ENCODE data around the gene MMD2.

DNA sequence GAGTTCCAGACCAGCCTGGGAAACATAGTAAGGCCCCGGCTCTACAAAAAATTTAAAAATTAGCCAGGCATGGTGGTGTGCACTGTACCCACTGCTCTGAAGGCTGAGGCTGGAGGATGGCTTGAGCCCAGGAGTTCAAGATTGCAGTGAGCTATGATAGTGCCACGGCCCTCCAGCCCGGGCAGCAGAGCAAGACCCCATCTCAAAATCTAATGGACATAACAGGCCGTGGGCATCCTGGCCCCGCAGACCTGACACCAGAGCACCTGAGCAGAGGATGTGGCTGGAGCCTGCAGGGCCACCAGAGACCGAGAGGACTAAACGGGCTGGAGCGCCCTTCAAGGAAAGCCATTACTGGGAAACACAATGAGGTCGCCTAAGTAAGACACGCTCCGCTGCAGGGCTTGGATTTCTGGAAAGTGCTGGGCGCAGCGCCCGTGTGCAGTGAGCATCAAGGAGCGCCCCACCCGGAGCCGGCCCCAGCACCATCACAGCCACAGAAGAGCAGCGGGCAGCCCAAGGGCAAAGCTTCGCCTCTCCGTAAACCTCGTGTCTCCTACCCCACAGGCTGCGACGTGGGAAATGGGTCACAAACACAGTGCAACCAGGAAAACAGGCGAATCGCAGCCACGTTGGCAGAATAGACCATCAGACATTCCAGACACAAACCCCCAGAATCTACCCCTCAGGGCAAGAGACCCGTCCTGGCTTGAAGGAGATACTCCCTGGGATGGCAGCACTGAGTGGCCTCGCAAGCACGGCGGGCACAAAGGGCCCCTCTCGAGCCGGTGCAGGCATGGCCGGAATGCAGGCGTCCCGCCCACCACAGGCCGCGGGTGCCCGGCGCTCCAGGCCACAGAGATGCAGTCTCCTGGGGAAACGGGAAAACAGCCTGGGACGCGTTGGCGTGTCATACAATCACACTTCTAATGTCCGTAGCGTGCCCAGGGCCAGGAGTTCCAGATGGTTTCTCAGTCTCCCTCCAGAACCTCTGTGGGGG is 80.4 kb downstream of the MMD2 start:
- no peak for TF ChIP-seq EZH2 (IDR thresholded peaks at IDR 0.05; ENCODE audit: borderline replicate concordance, insufficient read depth, low read depth, low read length, poor library complexity, severe bottlenecking)
- TF ChIP-seq, protein P1, sequence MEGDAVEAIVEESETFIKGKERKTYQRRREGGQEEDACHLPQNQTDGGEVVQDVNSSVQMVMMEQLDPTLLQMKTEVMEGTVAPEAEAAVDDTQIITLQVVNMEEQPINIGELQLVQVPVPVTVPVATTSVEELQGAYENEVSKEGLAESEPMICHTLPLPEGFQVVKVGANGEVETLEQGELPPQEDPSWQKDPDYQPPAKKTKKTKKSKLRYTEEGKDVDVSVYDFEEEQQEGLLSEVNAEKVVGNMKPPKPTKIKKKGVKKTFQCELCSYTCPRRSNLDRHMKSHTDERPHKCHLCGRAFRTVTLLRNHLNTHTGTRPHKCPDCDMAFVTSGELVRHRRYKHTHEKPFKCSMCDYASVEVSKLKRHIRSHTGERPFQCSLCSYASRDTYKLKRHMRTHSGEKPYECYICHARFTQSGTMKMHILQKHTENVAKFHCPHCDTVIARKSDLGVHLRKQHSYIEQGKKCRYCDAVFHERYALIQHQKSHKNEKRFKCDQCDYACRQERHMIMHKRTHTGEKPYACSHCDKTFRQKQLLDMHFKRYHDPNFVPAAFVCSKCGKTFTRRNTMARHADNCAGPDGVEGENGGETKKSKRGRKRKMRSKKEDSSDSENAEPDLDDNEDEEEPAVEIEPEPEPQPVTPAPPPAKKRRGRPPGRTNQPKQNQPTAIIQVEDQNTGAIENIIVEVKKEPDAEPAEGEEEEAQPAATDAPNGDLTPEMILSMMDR (IDR thresholded peaks at IDR 0.05), result no peak

All from B cell (primary cell).